Bronchial epithelial cell (primary cell): Measurements from ENCODE around the gene PPARGC1A. TPM values are rescaled to one million over a fixed set of nuclear protein-coding genes. Genes with fewer than 3 reads are reported as not detected.

Experiments
- DNase-seq: peaks from one replicate; pipeline ENCODE4 v3.0.0-alpha.2; 2010; ENCODE audit warnings: low read depth
- FAIRE-seq: peaks from 2 replicates; lab custom pipeline; 2011; peaks lifted over from hg19 to GRCh38; lab: Jason Lieb, UNC
- H3K27me3 ChIP-seq: 2 replicates; pipeline ENCODE4 v1.5.1; 2011; ENCODE audit warnings: low read length; ENCODE audit not compliant: control insufficient read depth, insufficient read depth
- H3K36me3 ChIP-seq: 2 replicates; pipeline ENCODE4 v1.5.1; 2011; ENCODE audit warnings: low read length; ENCODE audit not compliant: control insufficient read depth, insufficient read depth
- H3K4me3 ChIP-seq: 2 replicates; pipeline ENCODE4 v1.5.1; 2011; ENCODE audit warnings: mild to moderate bottlenecking, low read depth, low read length, control low read depth
- CTCF ChIP-seq: IDR thresholded peaks from 2 replicates; pipeline ENCODE4 v1.5.1; 2011; ENCODE audit warnings: mild to moderate bottlenecking, moderate library complexity, low read length, control low read depth, inconsistent platforms; ENCODE audit not compliant: insufficient read depth, severe bottlenecking
- total RNA-seq: library from RNA; depleted of rRNA; stranded (reverse); fragments of >200 nt; gene quantifications from 2 replicates; pipeline ENCODE4 v1.2.1, GENCODE V29; 2014

PPARGC1A gene
- total RNA-seq, 1 donor from 2014 or later, result 1.6 TPM

- Histone ChIP-seq H3K36me3 (no peaks in the 10 kb centered on the region), H3K27me3 (no peaks in the 10 kb centered on the region), H3K4me3 (no peak overlapping the region)
- TF ChIP-seq CTCF, result no peak
- no peak for DNase-seq
- no peak for FAIRE-seq
These were observed 27.9 kb downstream of the PPARGC1A start for GRCh38 chr4:23861897-23862296.

- H3K4me3 ChIP-seq, result no peak overlapping the region
- FAIRE-seq (no peak), DNase-seq (no peak)
- no peaks in the 10 kb centered on the region for H3K36me3 ChIP-seq
- TF ChIP-seq CTCF, result no peak
- H3K27me3 ChIP-seq, result no peaks in the 10 kb centered on the region
These were observed 28.9 kb downstream of the PPARGC1A start for GRCh38 chr4:23860919-23861318.

- H3K4me3 ChIP-seq, result no peak overlapping the region
- no peak for TF ChIP-seq CTCF
- H3K27me3 ChIP-seq, result no peaks in the 10 kb centered on the region
- H3K36me3 ChIP-seq, result no peaks in the 10 kb centered on the region
- FAIRE-seq, result no peak
- DNase-seq, result peak; percentile 33
These were observed 32.4 kb downstream of the PPARGC1A start for GRCh38 chr4:23857367-23857959.

GRCh38 chr4:23856630-23857029, 33.2 kb downstream of the PPARGC1A start:
- Histone ChIP-seq H3K4me3 (no peak overlapping the region), H3K27me3 (no peaks in the 10 kb centered on the region), H3K36me3 (no peaks in the 10 kb centered on the region)
- no peak for TF ChIP-seq CTCF
- no peak for FAIRE-seq
- DNase-seq, result no peak

- FAIRE-seq (no peak), DNase-seq (peak; percentile 61)
- TF ChIP-seq CTCF, result no peak
- H3K4me3 ChIP-seq, result no peak overlapping the region
- H3K27me3 ChIP-seq, result no peaks in the 10 kb centered on the region
- H3K36me3 ChIP-seq, result no peaks in the 10 kb centered on the region
These were observed 33.8 kb downstream of the PPARGC1A start for GRCh38 chr4:23855912-23856605.
